Measurements from ENCODE around the gene OR6C76.

- TF ChIP-seq EP300 (IDR thresholded peaks at IDR 0.05) (no peak), CTCF (IDR thresholded peaks at IDR 0.05) (no peak), POLR2AphosphoS5 (IDR thresholded peaks at IDR 0.05) (no peak), POLR2A (IDR thresholded peaks at IDR 0.05; ENCODE audit: low read depth) (no peak)
Observed at GRCh38 chr12:55416961-55417360, 9.1 kb upstream of the OR6C76 start.

Measured in esophagus muscularis mucosa (tissue), 4 donors.